ENCODE measurements around the gene MED27. TPM values are rescaled to one million over a fixed set of nuclear protein-coding genes. Genes with fewer than 3 reads are reported as not detected.
A peak's percentile ranks its signal among the peaks of the same experiment; 100 is the strongest.

MED27 gene
- total and polyA plus RNA-seq, 9 of the 15 experiments (the other 6 are each of a cell fraction or from before 2014, with no cell fraction given), result 24.4 to 91.0 (median 36.1) TPM

DNA sequence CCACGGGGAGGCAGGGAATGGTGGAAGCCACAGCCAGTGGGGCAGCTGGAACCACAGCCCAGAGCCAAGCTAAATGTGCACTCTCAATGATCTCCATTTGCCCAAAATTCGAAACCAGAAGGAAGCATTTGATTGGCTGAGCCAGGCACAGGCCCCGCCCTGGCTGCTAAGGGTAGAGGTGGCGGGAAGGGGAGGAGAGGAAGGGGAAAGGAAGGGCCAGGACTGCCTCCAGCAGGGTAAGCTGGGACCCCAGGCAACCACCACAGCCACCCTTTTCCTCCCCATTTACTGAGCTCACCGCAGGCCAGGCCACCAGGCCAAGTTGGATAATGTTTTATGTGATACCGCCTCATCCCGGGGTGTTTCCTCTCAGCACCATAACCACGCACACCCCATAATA is 239.4 kb downstream of the MED27 start:
- H3K9ac ChIP-seq (ENCODE audit: insufficient read depth in 1 of 2, low read depth in 2 of 2, low read length in 2 of 2), result no peak overlapping the region
- H3K36me3 ChIP-seq (ENCODE audit: control insufficient read depth, insufficient read depth, low read length), result no peaks in the 10 kb centered on the region
- DNase-seq (ENCODE audit: extremely low read depth in 1 of 4, low spot score in 3 of 4) (peak in 3 of 4 experiments; percentile 18 to 62 (median 32)), FAIRE-seq (no peak), ATAC-seq (peak; percentile 20; the same call in 2 of the 3 replicates)
- no TSS peak for BruUV-seq (replicated peaks)
- H4K20me1 ChIP-seq (replicated peaks; ENCODE audit: control insufficient read depth, insufficient read depth, low read length), result peaks cover 4% of the 10 kb centered on the region; the same call in 1 of the 2 replicates
- 44% methylated on average over 8 of the region's 8 CpGs for WGBS (ENCODE audit: insufficient coverage, low coverage, missing lambda C conversion rate)
- in situ Hi-C loops (cut with MboI), result no loop called here
- no peak overlapping the region for H3K27ac ChIP-seq (ENCODE audit: extremely low read depth, low read depth, low read length)
- ChIA-PET CTCF (ENCODE audit: low intra/inter-chr PET ratio) (no interaction called here), POLR2A (interaction anchor here (0.6 to 0.7 kb wide), 3 partner anchors 22 to 830 kb away, joined by 3 to 4 read pairs (median 3); no protein-coding TSS in a partner anchor)
- H3K9me3 ChIP-seq (replicated peaks; ENCODE audit: control insufficient read depth, insufficient read depth, low read depth, low read length), result no peaks in the 10 kb centered on the region
- H3K79me2 ChIP-seq (ENCODE audit: control insufficient read depth, insufficient read depth, low read length), result no peaks in the 10 kb centered on the region
- no peaks in the 10 kb centered on the region for H3K9me1 ChIP-seq (ENCODE audit: control insufficient read depth, insufficient read depth, low read length)
- peak overlapping the region; percentile 9; the same call in 1 of the 2 replicates for H3K4me2 ChIP-seq (ENCODE audit: insufficient read depth, low read length)
- intact Hi-C loops (cut with micrococcal nuclease), result no loop called here
- peaks cover 50 to 74% of the 10 kb centered on the region in 2 experiments for H3K27me3 ChIP-seq (ENCODE audit: control insufficient read depth in 2 of 2, insufficient read depth in 2 of 2, low read length in 2 of 2)
- H3K4me1 ChIP-seq (replicated peaks in 1 of 2; ENCODE audit: control insufficient read depth in 2 of 2, insufficient read depth in 2 of 2, low read length in 2 of 2), result peaks cover 10 to 25% of the 10 kb centered on the region in 2 experiments
- peak; percentile 40 for TF ChIP-seq KDM5B (IDR thresholded peaks at IDR 0.05; ENCODE audit: insufficient replicate concordance, low read depth, low read length)
- TF ChIP-seq ELF1 (tag; IDR thresholded peaks at IDR 0.05), result no peak
- H2AFZ ChIP-seq (ENCODE audit: low read depth, low read length), result peak overlapping the region; percentile 14; the same call in 1 of the 2 replicates
- no peak overlapping the region for H3K4me3 ChIP-seq

DNA sequence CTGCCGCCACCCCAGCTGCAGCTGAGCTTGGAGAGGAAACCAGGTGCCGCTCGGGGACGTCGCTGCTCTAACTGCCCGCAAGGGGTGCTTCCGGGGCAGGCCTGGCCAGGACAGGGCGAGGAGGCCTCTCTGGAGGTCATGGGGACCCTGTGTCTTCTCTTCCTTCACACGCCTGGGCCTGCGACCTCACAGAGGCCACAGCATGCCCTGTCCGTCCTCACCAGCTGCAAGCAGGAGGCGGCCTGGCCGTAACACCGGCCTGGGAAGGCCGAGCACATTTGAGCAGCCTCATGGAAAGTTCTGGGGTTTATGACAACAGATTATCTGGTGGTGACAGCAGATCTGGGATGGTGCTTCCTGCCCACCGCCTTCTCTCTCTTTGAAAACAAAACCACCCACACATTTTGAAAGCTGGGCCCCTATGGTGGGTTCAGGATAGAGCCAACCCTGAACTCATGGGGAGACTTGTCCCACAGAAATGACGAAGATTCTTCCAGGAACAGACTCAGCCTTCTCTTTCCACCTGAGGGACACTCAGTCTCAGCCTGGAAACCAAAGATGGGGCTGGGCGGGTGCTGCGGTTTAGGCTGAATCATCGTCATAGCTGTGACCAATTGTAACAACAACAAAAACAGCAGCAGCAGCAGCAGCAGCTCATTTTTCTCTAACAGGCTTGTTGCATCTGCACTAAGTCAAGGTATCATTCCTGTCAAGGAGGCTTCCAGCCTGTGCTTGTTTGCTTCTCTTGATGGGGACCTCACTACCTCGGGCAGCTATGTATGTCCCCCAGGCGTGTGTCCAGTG is 240.2 kb downstream of the MED27 start:
- Histone ChIP-seq H3K36me3 (ENCODE audit: control insufficient read depth, insufficient read depth, low read length) (no peaks in the 10 kb centered on the region), H3K79me2 (ENCODE audit: control insufficient read depth, insufficient read depth, low read length) (no peaks in the 10 kb centered on the region), H3K4me2 (ENCODE audit: insufficient read depth, low read length) (peak overlapping the region; percentile 9; the same call in 1 of the 2 replicates), H3K27me3 (ENCODE audit: control insufficient read depth in 2 of 2, insufficient read depth in 2 of 2, low read length in 2 of 2) (peaks cover 52 to 79% of the 10 kb centered on the region in 2 experiments), H4K20me1 (replicated peaks; ENCODE audit: control insufficient read depth, insufficient read depth, low read length) (peaks cover 3% of the 10 kb centered on the region; the same call in 1 of the 2 replicates), H3K9me3 (replicated peaks; ENCODE audit: control insufficient read depth, insufficient read depth, low read depth, low read length) (no peaks in the 10 kb centered on the region), H3K4me3 (no peak overlapping the region), H3K9ac (ENCODE audit: insufficient read depth in 1 of 2, low read depth in 2 of 2, low read length in 2 of 2) (peak overlapping the region in 1 of 2 experiments; percentile 58; a peak in 2 of 4 replicates), H3K27ac (ENCODE audit: extremely low read depth, low read depth, low read length) (no peak overlapping the region; the same call in 2 of the 3 replicates), H3K4me1 (replicated peaks in 1 of 2; ENCODE audit: control insufficient read depth in 2 of 2, insufficient read depth in 2 of 2, low read length in 2 of 2) (peaks cover 10 to 24% of the 10 kb centered on the region in 2 experiments), H3K9me1 (ENCODE audit: control insufficient read depth, insufficient read depth, low read length) (no peaks in the 10 kb centered on the region), H2AFZ (ENCODE audit: low read depth, low read length) (peak overlapping the region; percentile 76)
- ChIA-PET POLR2A (interaction anchor here (0.6 to 0.7 kb wide), 3 partner anchors 23 to 831 kb away, joined by 3 to 4 read pairs (median 3); no protein-coding TSS in a partner anchor), CTCF (ENCODE audit: low intra/inter-chr PET ratio) (no interaction called here)
- WGBS (ENCODE audit: insufficient coverage, low coverage, missing lambda C conversion rate), result 33% methylated on average over 14 of the region's 22 CpGs
- BruUV-seq (replicated peaks), result no TSS peak
- DNase-seq (ENCODE audit: extremely low read depth in 1 of 4, low spot score in 3 of 4) (peak in 3 of 4 experiments; percentile 27 to 49 (median 47)), FAIRE-seq (peak; percentile 86), ATAC-seq (peak; percentile 18)
- intact Hi-C loops (cut with micrococcal nuclease), result no loop called here
- in situ Hi-C loops (cut with MboI), result no loop called here
- TF ChIP-seq ZNF41 (CRISPR knock-in tag; conservative IDR thresholded peaks at IDR 0.05), result no peak
- TF ChIP-seq TEAD1 (CRISPR knock-in tag; IDR thresholded peaks at IDR 0.05), result no peak
- no peak for TF ChIP-seq KAT8 (IDR thresholded peaks at IDR 0.05; ENCODE audit: low read depth)
- TF ChIP-seq SREBF1 (IDR thresholded peaks at IDR 0.05; ENCODE audit: borderline replicate concordance, low read depth, low read length), result no peak
- TF ChIP-seq, protein P1, sequence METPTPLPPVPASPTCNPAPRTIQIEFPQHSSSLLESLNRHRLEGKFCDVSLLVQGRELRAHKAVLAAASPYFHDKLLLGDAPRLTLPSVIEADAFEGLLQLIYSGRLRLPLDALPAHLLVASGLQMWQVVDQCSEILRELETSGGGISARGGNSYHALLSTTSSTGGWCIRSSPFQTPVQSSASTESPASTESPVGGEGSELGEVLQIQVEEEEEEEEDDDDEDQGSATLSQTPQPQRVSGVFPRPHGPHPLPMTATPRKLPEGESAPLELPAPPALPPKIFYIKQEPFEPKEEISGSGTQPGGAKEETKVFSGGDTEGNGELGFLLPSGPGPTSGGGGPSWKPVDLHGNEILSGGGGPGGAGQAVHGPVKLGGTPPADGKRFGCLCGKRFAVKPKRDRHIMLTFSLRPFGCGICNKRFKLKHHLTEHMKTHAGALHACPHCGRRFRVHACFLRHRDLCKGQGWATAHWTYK (CRISPR knock-in tag; IDR thresholded peaks at IDR 0.05), result 0 out of 2 replicates have a peak, but pooled peaks have one; percentile 38
- no peak for TF ChIP-seq HLTF (IDR thresholded peaks at IDR 0.05)
- TF ChIP-seq, protein P2, sequence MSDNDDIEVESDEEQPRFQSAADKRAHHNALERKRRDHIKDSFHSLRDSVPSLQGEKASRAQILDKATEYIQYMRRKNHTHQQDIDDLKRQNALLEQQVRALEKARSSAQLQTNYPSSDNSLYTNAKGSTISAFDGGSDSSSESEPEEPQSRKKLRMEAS (CRISPR knock-in tag; IDR thresholded peaks at IDR 0.05), result 0 out of 2 replicates have a peak, but pooled peaks have one; percentile 19

Measured in K562 (cell line).